ENCODE measurements around the gene IQCH.

The IQCH gene

DNA sequence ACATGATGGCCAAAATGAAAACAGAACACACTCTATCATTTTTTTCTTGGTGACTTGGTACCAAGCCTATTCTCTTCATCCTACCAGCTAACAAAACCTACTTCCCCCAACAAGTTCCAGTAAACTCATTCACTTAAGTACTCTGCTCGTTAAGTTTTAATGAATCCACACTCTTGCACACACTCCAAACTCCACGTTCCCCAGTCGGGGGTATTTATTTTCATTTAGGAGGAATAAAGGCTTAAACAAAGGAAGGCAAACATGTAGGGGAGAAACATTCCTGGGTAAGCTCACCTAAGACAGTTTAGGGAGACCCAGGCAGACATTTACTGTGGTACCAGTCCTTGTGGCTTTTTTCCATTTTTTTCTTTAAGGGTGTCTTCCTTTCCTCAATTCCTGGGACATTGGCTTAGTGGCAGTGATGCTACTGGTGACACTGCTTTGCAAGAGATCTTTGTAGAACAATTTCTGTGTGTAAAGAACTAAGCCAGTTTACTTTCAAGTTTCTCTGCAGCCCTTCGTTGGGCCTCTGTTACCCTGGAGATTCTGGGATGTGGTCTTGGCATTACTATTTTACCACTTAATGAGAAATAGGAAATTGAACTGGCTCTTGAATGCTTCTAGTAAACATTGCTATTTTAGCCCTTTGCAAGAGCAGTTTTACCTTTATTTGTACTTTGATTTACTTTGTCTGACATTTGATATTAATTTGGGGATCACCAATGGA is 149.0 kb downstream of the IQCH start:
- Histone ChIP-seq H3K9me3 (ENCODE audit: control insufficient read depth, low read length) (no peaks in the 10 kb centered on the region), H3K4me3 (ENCODE audit: insufficient read depth, low read depth, low read length) (no peak overlapping the region), H3K27ac (ENCODE audit: insufficient read depth, low read depth, low read length, poor library complexity, severe bottlenecking) (peak overlapping the region; percentile 36), H3K27me3 (ENCODE audit: control insufficient read depth, insufficient read depth, low read length, poor library complexity, severe bottlenecking) (no peaks in the 10 kb centered on the region), H3K36me3 (ENCODE audit: control insufficient read depth, insufficient read depth, low read length) (no peaks in the 10 kb centered on the region), H3K4me1 (ENCODE audit: control insufficient read depth, insufficient read depth, low read length) (peaks cover 21% of the 10 kb centered on the region)
- WGBS, 2 experiments: 59 to 86% methylated on average over 3 to 4 of the region's 4 CpGs

DNA sequence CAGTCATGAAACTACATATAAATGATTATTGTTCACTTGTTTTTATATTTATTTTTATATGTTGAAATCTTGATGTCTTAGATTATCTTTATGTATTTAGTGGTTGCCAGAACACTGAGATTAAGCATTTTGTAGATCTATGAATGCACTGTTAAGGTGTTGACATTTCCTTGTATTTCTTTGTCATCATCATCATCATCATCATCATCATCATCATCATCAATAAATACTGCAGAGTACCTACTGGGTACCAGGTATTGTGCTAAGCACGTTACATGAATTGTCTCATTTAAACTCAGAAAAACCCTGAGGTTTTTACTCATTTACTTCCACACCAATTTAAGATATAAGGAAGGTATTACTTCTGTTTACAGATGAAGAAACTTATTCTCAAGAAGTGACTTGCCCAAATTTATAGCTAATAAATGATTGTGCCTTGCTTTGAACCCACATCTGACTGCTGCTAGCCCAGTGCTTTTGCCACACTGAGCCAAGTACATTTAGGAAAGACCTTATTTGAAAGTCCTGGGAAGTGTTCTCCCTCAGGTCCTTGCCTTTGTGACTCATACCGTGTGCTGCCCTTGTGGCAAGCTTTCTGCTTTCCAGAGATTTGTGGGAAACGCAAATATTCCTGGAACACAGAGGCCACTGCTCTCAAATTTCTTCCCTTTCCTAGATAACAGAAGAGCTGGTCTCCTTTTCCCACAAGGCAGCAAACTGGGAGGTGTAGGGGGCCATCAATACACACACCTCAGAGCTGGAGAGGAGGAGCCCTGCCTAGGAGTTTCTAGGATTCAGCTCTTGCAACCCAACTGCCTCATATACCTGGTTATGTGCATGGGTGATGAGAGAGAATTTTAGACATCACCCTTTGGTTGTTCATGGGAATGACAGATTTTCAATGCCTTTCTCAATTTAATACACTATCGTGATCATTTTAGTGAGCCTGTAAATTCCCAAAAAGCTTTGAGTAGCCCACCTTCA is 150.9 kb downstream of the IQCH start:
- Histone ChIP-seq H3K27me3 (ENCODE audit: control insufficient read depth, insufficient read depth, low read length, poor library complexity, severe bottlenecking) (no peaks in the 10 kb centered on the region), H3K27ac (ENCODE audit: insufficient read depth, low read depth, low read length, poor library complexity, severe bottlenecking) (no peak overlapping the region), H3K4me1 (ENCODE audit: control insufficient read depth, insufficient read depth, low read length) (peaks cover 31% of the 10 kb centered on the region), H3K36me3 (ENCODE audit: control insufficient read depth, insufficient read depth, low read length) (no peaks in the 10 kb centered on the region), H3K9me3 (ENCODE audit: control insufficient read depth, low read length) (no peaks in the 10 kb centered on the region), H3K4me3 (ENCODE audit: insufficient read depth, low read depth, low read length) (no peak overlapping the region)
- 81 to 84% methylated on average over 4 of the region's 4 CpGs for WGBS, 2 experiments

- Histone ChIP-seq H3K36me3 (ENCODE audit: control insufficient read depth, insufficient read depth, low read length) (no peaks in the 10 kb centered on the region), H3K4me3 (ENCODE audit: insufficient read depth, low read depth, low read length) (no peak overlapping the region), H3K27me3 (ENCODE audit: control insufficient read depth, insufficient read depth, low read length, poor library complexity, severe bottlenecking) (no peaks in the 10 kb centered on the region), H3K27ac (ENCODE audit: insufficient read depth, low read depth, low read length, poor library complexity, severe bottlenecking) (no peak overlapping the region), H3K4me1 (ENCODE audit: control insufficient read depth, insufficient read depth, low read length) (peaks cover 31% of the 10 kb centered on the region), H3K9me3 (ENCODE audit: control insufficient read depth, low read length) (no peaks in the 10 kb centered on the region)
- 80 to 100% methylated on average over 1 of the region's 1 CpG for WGBS, 2 experiments
Observed at GRCh38 chr15:67406257-67406861, 151.8 kb downstream of the IQCH start.

DNA sequence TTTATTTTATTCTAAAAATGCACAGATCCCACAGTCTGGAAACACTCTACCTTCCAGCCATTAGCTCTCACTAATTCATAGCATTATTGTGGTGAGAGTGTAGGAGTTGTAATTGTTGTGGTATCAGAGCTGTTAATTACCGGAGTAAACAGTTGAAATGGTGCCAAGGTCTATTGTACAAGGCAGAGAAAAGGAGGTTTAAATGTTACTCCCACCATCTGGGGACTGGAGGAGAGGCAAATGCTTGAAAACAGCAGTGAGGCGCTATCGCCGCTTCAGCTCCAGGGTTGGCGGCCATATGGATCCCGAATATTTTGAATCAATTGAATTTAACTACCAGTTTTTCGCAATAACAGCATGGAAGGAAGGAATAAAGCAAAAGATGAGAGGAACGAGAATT is 153.2 kb downstream of the IQCH start:
- H3K27ac ChIP-seq (ENCODE audit: insufficient read depth, low read depth, low read length, poor library complexity, severe bottlenecking): no peak overlapping the region
- no peak overlapping the region for H3K4me3 ChIP-seq (ENCODE audit: insufficient read depth, low read depth, low read length)
- 93 to 95% methylated on average over 8 of the region's 8 CpGs for WGBS, 2 experiments
- H3K27me3 ChIP-seq (ENCODE audit: control insufficient read depth, insufficient read depth, low read length, poor library complexity, severe bottlenecking): no peaks in the 10 kb centered on the region
- no peaks in the 10 kb centered on the region for H3K36me3 ChIP-seq (ENCODE audit: control insufficient read depth, insufficient read depth, low read length)
- no peaks in the 10 kb centered on the region for H3K9me3 ChIP-seq (ENCODE audit: control insufficient read depth, low read length)
- peaks cover 31% of the 10 kb centered on the region for H3K4me1 ChIP-seq (ENCODE audit: control insufficient read depth, insufficient read depth, low read length)

DNA sequence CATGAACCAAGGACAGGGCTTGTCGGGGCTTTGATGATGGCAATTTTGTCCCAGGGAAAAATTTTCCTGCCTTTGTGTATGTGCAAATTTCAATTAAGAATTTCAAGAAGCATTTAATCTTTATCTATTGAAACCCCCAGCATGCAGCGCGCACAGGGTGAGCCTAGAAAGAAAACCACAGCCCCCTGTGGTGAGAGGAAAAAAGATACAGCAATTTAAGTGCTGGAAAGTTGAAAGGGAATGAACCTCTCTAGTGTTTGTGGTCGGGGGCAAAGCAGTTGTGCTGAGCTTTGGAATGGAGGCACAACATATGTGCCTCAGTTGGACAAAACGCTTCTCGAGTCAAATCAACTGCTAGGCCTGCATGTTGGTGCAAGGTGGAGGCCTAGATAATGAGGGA is 154.6 kb downstream of the IQCH start:
- 40% methylated on average over 5 to 6 of the region's 6 CpGs for WGBS, 2 experiments
- H3K27ac ChIP-seq (ENCODE audit: insufficient read depth, low read depth, low read length, poor library complexity, severe bottlenecking): no peak overlapping the region

DNA sequence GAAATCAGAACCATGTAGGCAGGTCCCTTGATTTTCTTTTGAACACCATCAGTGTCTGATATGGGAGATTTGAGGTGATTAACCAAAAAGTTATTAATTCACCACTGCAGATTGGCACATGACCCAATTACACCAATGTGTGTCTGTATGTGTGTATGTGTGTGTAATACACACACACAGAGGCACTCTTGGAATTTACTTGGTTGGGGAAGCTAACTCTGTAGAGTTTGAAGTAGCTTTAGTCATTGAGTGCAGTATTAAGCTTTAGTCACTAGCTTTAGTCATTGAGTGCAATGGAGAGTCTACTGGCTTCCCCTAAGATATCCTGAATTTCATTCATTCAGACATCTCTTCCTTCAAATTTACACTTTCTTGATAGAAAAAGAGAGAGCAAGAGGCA is 156.9 kb downstream of the IQCH start:
- Histone ChIP-seq H3K4me1 (ENCODE audit: control insufficient read depth, insufficient read depth, low read length) (peaks cover 27% of the 10 kb centered on the region), H3K27ac (ENCODE audit: insufficient read depth, low read depth, low read length, poor library complexity, severe bottlenecking) (no peak overlapping the region), H3K4me3 (ENCODE audit: insufficient read depth, low read depth, low read length) (no peak overlapping the region), H3K27me3 (ENCODE audit: control insufficient read depth, insufficient read depth, low read length, poor library complexity, severe bottlenecking) (no peaks in the 10 kb centered on the region), H3K36me3 (ENCODE audit: control insufficient read depth, insufficient read depth, low read length) (no peaks in the 10 kb centered on the region), H3K9me3 (ENCODE audit: control insufficient read depth, low read length) (no peaks in the 10 kb centered on the region)

More for the DNA sequence above, 154.6 kb downstream of the IQCH start:
- H3K27me3 ChIP-seq (ENCODE audit: control insufficient read depth, insufficient read depth, low read length, poor library complexity, severe bottlenecking): no peaks in the 10 kb centered on the region
- H3K9me3 ChIP-seq (ENCODE audit: control insufficient read depth, low read length): no peaks in the 10 kb centered on the region
- H3K4me3 ChIP-seq (ENCODE audit: insufficient read depth, low read depth, low read length): no peak overlapping the region
- H3K36me3 ChIP-seq (ENCODE audit: control insufficient read depth, insufficient read depth, low read length): no peaks in the 10 kb centered on the region
- peaks cover 22% of the 10 kb centered on the region for H3K4me1 ChIP-seq (ENCODE audit: control insufficient read depth, insufficient read depth, low read length)

- 90 to 93% methylated on average over 11 of the region's 11 CpGs for WGBS, 2 experiments
- Histone ChIP-seq H3K36me3 (ENCODE audit: control insufficient read depth, insufficient read depth, low read length) (no peaks in the 10 kb centered on the region), H3K27ac (ENCODE audit: insufficient read depth, low read depth, low read length, poor library complexity, severe bottlenecking) (no peak overlapping the region), H3K27me3 (ENCODE audit: control insufficient read depth, insufficient read depth, low read length, poor library complexity, severe bottlenecking) (no peaks in the 10 kb centered on the region), H3K4me1 (ENCODE audit: control insufficient read depth, insufficient read depth, low read length) (peaks cover 14% of the 10 kb centered on the region), H3K4me3 (ENCODE audit: insufficient read depth, low read depth, low read length) (no peak overlapping the region), H3K9me3 (ENCODE audit: control insufficient read depth, low read length) (no peaks in the 10 kb centered on the region)
Observed at GRCh38 chr15:67413770-67414390, 159.3 kb downstream of the IQCH start.

DNA sequence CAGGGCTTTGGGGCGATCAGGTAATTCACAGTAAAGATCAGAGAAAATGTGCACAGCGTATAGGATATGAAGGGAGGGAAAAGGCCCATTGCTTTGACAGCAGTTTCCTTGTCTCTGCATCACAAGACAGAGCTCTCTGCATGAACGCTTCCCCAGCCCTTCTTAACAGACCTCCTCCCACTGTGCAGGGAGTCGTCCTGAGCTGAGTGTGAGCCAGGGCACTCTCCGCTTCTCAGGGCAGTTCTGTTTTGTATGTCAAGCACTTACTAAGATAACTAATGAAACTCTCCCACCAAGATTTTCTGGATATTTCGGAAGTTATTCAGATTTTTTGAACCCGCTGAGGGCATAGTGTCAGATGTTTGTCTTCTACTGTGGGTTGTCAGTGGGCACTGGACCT is 160.6 kb downstream of the IQCH start:
- Histone ChIP-seq H3K36me3 (ENCODE audit: control insufficient read depth, insufficient read depth, low read length) (no peaks in the 10 kb centered on the region), H3K4me1 (ENCODE audit: control insufficient read depth, insufficient read depth, low read length) (peaks cover 6% of the 10 kb centered on the region), H3K27ac (ENCODE audit: insufficient read depth, low read depth, low read length, poor library complexity, severe bottlenecking) (no peak overlapping the region), H3K27me3 (ENCODE audit: control insufficient read depth, insufficient read depth, low read length, poor library complexity, severe bottlenecking) (no peaks in the 10 kb centered on the region), H3K4me3 (ENCODE audit: insufficient read depth, low read depth, low read length) (no peak overlapping the region), H3K9me3 (ENCODE audit: control insufficient read depth, low read length) (no peaks in the 10 kb centered on the region)
- WGBS, 2 experiments: 39 to 43% methylated on average over 7 of the region's 7 CpGs

DNA sequence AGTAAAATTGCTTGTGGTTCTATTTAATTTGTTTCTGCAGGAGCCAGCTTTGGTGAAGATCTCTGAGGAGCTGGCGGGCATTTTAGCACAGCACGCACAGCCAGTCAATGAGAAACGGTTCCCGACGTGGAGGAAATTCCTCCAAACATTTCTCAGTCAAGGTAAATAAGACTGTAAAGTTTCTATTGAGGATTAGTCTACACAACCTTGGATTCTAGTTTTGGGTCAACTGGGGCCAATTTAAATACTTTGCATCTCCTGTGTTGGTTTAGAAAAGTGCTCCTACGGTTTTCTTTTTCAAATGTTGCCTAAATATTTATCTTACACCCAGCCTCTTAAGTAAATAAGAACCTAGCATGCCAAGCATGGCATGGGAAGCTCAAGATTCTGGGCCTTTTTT is 162.3 kb downstream of the IQCH start:
- Histone ChIP-seq H3K27ac (ENCODE audit: insufficient read depth, low read depth, low read length, poor library complexity, severe bottlenecking) (no peak overlapping the region), H3K4me1 (ENCODE audit: control insufficient read depth, insufficient read depth, low read length) (peaks cover 6% of the 10 kb centered on the region), H3K36me3 (ENCODE audit: control insufficient read depth, insufficient read depth, low read length) (no peaks in the 10 kb centered on the region), H3K9me3 (ENCODE audit: control insufficient read depth, low read length) (no peaks in the 10 kb centered on the region), H3K4me3 (ENCODE audit: insufficient read depth, low read depth, low read length) (no peak overlapping the region), H3K27me3 (ENCODE audit: control insufficient read depth, insufficient read depth, low read length, poor library complexity, severe bottlenecking) (no peaks in the 10 kb centered on the region)
- WGBS, 2 experiments: 84 to 89% methylated on average over 6 of the region's 6 CpGs

DNA sequence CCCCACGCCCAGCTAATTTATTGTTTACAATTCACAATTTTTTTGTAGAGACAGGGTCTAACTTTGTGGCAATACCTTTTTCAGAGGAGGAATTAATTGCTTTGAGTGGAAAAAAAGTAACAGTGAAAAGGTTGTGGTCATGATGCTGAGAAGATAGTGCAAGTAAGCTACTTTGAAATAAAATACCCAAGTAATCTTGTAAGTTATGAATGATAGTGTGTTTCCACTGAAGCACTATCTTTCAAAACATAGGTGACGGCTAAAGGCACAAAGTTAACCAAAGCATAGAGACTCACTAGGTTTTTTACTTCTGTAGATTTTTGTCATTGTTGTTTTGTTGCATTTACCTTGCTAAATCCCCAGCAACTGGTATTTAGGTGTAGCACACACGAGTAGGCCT is 165.1 kb downstream of the IQCH start:
- WGBS, 2 experiments: 87 to 90% methylated on average over 3 of the region's 3 CpGs
- Histone ChIP-seq H3K9me3 (ENCODE audit: control insufficient read depth, low read length) (no peaks in the 10 kb centered on the region), H3K4me1 (ENCODE audit: control insufficient read depth, insufficient read depth, low read length) (peaks cover 6% of the 10 kb centered on the region), H3K4me3 (ENCODE audit: insufficient read depth, low read depth, low read length) (no peak overlapping the region), H3K27ac (ENCODE audit: insufficient read depth, low read depth, low read length, poor library complexity, severe bottlenecking) (no peak overlapping the region), H3K27me3 (ENCODE audit: control insufficient read depth, insufficient read depth, low read length, poor library complexity, severe bottlenecking) (no peaks in the 10 kb centered on the region), H3K36me3 (ENCODE audit: control insufficient read depth, insufficient read depth, low read length) (no peaks in the 10 kb centered on the region)
